Activated naive CD4-positive, alpha-beta T cell treated with anti-CD3 and anti-CD28 coated beads, Interleukin-2, amount 50 U/mL, for 16 hours (primary cell): Measurements from ENCODE around the gene NTRK2.
"Not testable (repeated sequence)": the region's sequence is repeated elsewhere in the genome, so short reads cannot be mapped to it uniquely, and the experiment has no call there.

Source experiments
- DNase-seq: peaks from one replicate; pipeline ENCODE4 v3.0.0-alpha.2; 2020

The NTRK2 gene

GRCh38 chr9:85040821-85041465 is 371.4 kb downstream of the NTRK2 start:
- no peak for DNase-seq

- no peak for DNase-seq
Observed at GRCh38 chr9:85041466-85042137, 372.1 kb downstream of the NTRK2 start.

GRCh38 chr9:85042981-85043647 is 373.6 kb downstream of the NTRK2 start:
- no peak for DNase-seq

GRCh38 chr9:85045271-85045670 is 375.7 kb downstream of the NTRK2 start:
- no peak for DNase-seq

- no peak for DNase-seq
Observed at GRCh38 chr9:85046475-85046874, 376.9 kb downstream of the NTRK2 start.

- DNase-seq = no peak
Observed at GRCh38 chr9:85053206-85053786, 383.8 kb downstream of the NTRK2 start.

GRCh38 chr9:85054017-85054416 is 384.5 kb downstream of the NTRK2 start:
- DNase-seq = no peak

- DNase-seq = no peak
Observed at GRCh38 chr9:85055506-85056202, 386.1 kb downstream of the NTRK2 start.

GRCh38 chr9:85056203-85056572 is 386.7 kb downstream of the NTRK2 start:
- no peak for DNase-seq

GRCh38 chr9:85061969-85062368 is 392.4 kb downstream of the NTRK2 start:
- DNase-seq = no peak

- DNase-seq = no peak
Observed at GRCh38 chr9:85062385-85063022, 393.0 kb downstream of the NTRK2 start.

GRCh38 chr9:85064811-85065371 is 395.4 kb downstream of the NTRK2 start:
- no peak for DNase-seq

- DNase-seq = no peak
Observed at GRCh38 chr9:85067792-85068191, 398.3 kb downstream of the NTRK2 start.

- not testable (repeated sequence) for DNase-seq
Observed at GRCh38 chr9:85069421-85069820, 399.9 kb downstream of the NTRK2 start.
